ENCODE data around the gene PDCD1.

DNA sequence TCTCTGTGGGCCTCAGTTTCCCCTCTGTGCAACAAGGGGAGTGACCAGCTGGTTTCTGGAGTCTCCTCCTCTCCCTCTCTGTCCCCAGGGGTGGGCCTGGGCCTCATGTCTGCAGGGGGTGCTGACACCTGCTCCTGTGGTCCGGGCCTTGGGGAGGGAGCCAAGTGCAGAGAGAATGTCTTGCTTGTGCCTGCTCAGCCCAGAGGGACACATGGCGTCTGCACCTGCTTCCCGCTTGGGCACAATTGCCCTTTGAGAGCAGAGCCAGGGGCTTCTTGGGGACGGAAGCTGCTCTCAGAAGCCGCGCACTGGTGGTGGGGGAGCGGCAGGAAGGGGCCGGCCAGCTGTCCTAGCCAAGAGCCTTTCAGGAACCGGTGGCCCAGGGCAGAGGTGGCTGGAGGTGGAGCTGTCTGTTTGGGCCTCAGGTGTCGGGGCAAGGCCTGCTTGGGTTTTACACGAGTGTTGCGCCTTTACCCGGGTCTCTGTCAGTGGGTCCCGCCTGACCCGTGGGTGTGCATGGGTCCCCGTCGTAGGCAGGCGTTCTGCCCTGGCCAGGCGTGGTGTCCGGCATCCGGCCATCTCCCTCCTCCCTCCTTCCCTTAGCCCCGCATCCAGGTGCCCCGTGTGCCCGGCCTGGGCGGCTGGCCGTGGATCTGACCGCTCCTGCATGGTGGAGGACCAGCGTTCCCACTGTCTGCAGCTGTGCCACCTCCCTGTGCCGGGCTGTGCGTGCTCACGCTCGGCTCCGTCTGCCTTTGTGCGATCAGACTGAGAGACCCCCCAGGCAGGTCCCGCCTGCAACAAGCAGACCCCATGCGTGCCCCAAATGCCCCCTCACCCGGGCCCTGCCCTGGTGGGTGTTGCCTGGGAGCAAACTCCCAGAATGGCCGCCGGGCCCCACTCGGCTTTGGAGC lies 45.7 kb downstream of the PDCD1 start:
- TF ChIP-seq, protein P1, sequence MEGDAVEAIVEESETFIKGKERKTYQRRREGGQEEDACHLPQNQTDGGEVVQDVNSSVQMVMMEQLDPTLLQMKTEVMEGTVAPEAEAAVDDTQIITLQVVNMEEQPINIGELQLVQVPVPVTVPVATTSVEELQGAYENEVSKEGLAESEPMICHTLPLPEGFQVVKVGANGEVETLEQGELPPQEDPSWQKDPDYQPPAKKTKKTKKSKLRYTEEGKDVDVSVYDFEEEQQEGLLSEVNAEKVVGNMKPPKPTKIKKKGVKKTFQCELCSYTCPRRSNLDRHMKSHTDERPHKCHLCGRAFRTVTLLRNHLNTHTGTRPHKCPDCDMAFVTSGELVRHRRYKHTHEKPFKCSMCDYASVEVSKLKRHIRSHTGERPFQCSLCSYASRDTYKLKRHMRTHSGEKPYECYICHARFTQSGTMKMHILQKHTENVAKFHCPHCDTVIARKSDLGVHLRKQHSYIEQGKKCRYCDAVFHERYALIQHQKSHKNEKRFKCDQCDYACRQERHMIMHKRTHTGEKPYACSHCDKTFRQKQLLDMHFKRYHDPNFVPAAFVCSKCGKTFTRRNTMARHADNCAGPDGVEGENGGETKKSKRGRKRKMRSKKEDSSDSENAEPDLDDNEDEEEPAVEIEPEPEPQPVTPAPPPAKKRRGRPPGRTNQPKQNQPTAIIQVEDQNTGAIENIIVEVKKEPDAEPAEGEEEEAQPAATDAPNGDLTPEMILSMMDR (IDR thresholded peaks at IDR 0.05; ENCODE audit: control extremely low read depth in 1 of 3, insufficient read depth in 1 of 3, low read depth in 1 of 3, low read length in 3 of 3), result no peak
- TF ChIP-seq TEAD4 (IDR thresholded peaks at IDR 0.05; ENCODE audit: low read depth, low read length) (no peak), EGR1 (IDR thresholded peaks at IDR 0.05; ENCODE audit: borderline replicate concordance, low read depth, low read length) (no peak), JUND (IDR thresholded peaks at IDR 0.05; ENCODE audit: low read length) (no peak), RFX5 (IDR thresholded peaks at IDR 0.05; ENCODE audit: borderline replicate concordance, low read depth, low read length) (no peak), FOSL1 (IDR thresholded peaks at IDR 0.05; ENCODE audit: insufficient read depth, low read depth, low read length) (no peak), EP300 (IDR thresholded peaks at IDR 0.05; ENCODE audit: borderline replicate concordance in 1 of 2, low read depth in 2 of 2, low read length in 2 of 2) (no peak), RAD21 (IDR thresholded peaks at IDR 0.05 in 1 of 2, conservative IDR thresholded peaks at IDR 0.05 in 1 of 2; ENCODE audit: low read depth in 2 of 2, low read length in 2 of 2) (no peak)

Measured in H1 (cell line).